Spinal cord (tissue), 10 donors: ENCODE measurements around the gene ZDHHC9. TPM values are rescaled to one million over a fixed set of nuclear protein-coding genes. Genes with fewer than 3 reads are reported as not detected.

Experiments used
- DNase-seq, 6 donors: peaks; one replicate each; pipeline versions ENCODE4 v3.0.0 to v3.0.0-alpha.2; 2013 to 2015; ENCODE audit warnings: low spot score in 6 of 6, low read depth in 4 of 6
- H3K27ac ChIP-seq: one replicate; pipeline ENCODE4 v1.5.1; 2013; ENCODE audit warnings: low read depth, low read length, control low read depth
- H3K27me3 ChIP-seq: one replicate; pipeline ENCODE4 v1.6.1; 2013; ENCODE audit warnings: low read length; ENCODE audit not compliant: control insufficient read depth, insufficient read depth
- H3K36me3 ChIP-seq: one replicate; pipeline ENCODE4 v1.6.1; 2013; ENCODE audit warnings: low read length; ENCODE audit not compliant: control insufficient read depth, insufficient read depth
- H3K4me1 ChIP-seq: one replicate; pipeline ENCODE4 v1.6.1; 2013; ENCODE audit warnings: low read length; ENCODE audit not compliant: control insufficient read depth, insufficient read depth
- H3K4me3 ChIP-seq: one replicate; pipeline ENCODE4 v1.5.1; 2013; ENCODE audit warnings: low read depth, low read length, control low read depth
- H3K9me3 ChIP-seq: one replicate; pipeline ENCODE4 v1.6.1; 2013; ENCODE audit warnings: low read length; ENCODE audit not compliant: control insufficient read depth, insufficient read depth
- WGBS: methylation state at CpG from one replicate; pipeline ENCODE4 v1.1.5; 2013; ENCODE audit warnings: missing lambda C conversion rate; ENCODE audit not compliant: insufficient coverage; 5-methylcytosine and 5-hydroxymethylcytosine counted together
- polyA plus RNA-seq, 2 donors: library from polyadenylated mRNA; unstranded; fragments of 120-200 nt; gene quantifications; one replicate each; pipeline ENCODE4 v1.2.1, GENCODE V29; 2013; ENCODE audit not compliant: insufficient read length in 2 of 2
- total RNA-seq, 2 donors: library from RNA; depleted of rRNA in 1 of 2; stranded (reverse); fragments of 120-200 nt in 1 of 2; fragments of >200 nt in 1 of 2; gene quantifications; one replicate each; pipeline versions ENCODE4 v1.2.3 to v1.2.4, GENCODE V29; 2013 to 2014
- donor health status: healthy.

The ZDHHC9 gene
- total and polyA plus RNA-seq, 4 donors: 36.4 to 96.7 (median 79.3) TPM

DNA sequence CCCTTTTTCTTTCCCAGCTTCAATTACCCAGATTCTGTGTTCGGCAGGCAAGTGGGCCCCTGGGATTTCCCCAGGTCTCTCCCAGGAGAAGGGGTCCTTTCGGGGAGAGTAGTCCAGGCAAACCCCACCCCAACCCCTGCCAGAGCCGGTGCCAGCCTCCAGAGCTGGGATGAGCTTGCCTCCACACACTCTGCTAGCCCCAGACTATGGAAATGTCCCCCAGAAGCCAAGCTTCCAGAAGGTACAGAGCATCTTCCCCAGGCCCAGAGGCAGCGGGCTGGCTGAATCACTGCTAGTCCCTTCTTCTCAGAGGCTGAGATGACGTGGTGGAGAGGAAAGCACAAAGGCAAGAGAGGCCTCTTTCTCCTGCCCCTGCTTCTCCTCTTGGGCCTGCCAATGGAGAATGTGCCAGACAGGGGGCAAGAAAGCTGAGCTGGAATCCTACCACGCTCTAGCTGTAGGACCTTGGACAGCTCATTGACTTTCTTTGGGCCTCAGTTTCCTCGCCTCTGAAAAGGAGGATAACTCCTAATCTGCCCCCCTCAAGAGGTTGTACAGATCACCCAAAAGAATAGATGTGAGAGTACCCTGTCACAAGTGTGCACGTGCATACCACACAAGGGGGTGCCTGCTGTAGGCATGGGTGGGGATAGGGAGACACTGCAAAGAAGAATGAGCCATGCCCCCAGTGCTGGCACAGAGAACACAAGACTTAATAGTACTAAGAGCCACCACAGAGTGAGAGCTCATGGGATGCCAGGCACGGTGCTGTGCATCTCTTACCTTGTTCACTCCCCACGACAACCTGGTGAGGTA is 61.8 kb downstream of the ZDHHC9 start:
- Histone ChIP-seq H3K9me3 (no peaks in the 10 kb centered on the region), H3K4me1 (peaks cover 28% of the 10 kb centered on the region), H3K36me3 (no peaks in the 10 kb centered on the region), H3K27ac (no peak overlapping the region), H3K27me3 (no peaks in the 10 kb centered on the region), H3K4me3 (no peak overlapping the region)
- no peak for DNase-seq
- 83% methylated on average over 7 of the region's 10 CpGs for WGBS

DNA sequence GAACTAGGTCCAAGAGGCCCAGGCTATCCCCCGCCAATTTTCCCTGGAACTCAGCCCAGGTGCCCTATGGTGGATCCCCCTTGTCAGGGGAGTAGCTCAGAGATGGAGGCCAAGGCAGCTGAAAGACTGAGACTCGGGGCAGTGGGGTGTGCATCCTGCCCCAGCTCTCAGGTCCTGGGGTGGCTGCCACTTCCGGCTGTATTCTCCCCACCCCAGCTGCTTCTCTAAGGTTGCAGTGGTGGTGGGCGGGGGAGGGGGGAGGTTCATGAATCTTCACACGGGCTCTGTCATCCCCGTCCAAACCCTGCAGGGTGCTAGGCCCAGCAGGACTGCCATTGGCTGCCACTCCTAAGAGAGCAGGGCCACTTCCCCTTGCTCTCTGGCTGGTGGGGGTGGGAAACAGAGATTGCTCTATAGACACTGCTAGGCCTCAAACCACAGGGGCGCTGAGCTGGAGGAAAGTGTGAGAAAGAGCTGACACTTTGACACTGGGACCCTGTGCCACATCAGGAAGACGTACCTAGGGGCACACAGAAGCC is 62.5 kb downstream of the ZDHHC9 start:
- DNase-seq: no peak
- H3K36me3 ChIP-seq: no peaks in the 10 kb centered on the region
- H3K4me3 ChIP-seq: no peak overlapping the region
- peaks cover 28% of the 10 kb centered on the region for H3K4me1 ChIP-seq
- no peaks in the 10 kb centered on the region for H3K9me3 ChIP-seq
- no peak overlapping the region for H3K27ac ChIP-seq
- 34% methylated on average over 5 of the region's 8 CpGs for WGBS
- H3K27me3 ChIP-seq: no peaks in the 10 kb centered on the region

DNA sequence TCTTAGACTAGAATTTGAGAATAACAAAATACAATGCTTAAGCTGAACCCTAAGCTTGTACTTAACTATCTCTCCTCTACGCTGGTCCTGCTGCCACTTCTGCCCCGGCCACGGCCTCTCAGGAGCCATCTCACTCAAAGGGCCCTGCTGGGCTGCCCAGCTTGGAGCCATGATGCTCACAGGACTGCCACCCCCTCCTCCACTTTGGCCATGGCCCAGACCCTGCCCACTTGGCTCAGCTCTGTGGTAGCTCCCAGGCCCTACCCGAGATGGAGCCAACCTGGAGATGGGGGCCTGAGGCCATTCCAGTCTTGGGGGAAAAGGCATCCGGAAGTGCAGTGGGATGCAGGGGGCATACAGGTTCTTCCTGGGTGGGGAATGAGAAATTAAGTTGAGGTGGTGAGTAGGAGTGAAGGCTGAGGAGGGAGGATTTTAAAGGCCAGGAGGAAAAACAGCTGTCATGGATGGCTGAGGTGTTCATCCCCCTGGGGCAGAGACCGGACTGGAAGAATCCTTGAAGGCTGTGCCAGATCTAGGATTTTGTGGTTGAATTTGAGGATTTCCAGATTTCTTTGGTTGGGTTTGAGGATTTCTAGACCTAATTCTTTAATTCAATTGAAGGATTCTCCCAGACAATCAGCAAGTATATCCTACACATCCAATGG is 63.1 kb downstream of the ZDHHC9 start:
- H3K4me3 ChIP-seq: no peak overlapping the region
- WGBS: 79% methylated on average over 5 of the region's 6 CpGs
- no peaks in the 10 kb centered on the region for H3K36me3 ChIP-seq
- H3K27ac ChIP-seq: no peak overlapping the region
- peaks cover 24% of the 10 kb centered on the region for H3K4me1 ChIP-seq
- no peak for DNase-seq
- H3K27me3 ChIP-seq: no peaks in the 10 kb centered on the region
- no peaks in the 10 kb centered on the region for H3K9me3 ChIP-seq

DNA sequence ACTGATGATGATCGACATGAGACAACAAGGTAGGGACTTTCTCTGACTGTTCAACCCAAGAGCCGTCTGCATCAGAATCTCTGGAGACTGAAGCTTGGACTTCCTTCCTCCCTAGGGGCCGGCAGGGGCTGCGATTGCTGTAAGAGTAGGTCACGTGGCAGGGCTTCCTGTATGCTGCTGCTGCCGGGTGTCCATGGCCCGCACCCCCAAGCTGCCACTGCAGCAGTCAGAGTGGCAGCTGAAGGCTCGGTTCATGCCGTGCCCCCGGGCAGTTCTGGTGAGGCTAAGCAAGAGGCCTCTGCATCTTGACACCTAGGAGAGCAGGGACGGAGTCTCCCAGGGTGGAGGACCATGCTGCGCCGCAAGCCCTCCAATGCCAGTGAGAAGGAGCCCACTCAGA is 63.9 kb downstream of the ZDHHC9 start, which contains the start of gene SASH3:
Gene SASH3, plus strand, starts transcription at position 203 of the 400 bp plus-strand sequence. Its CDS starts 149 bp downstream, at position 352.
- Histone ChIP-seq H3K36me3 (no peaks in the 10 kb centered on the region), H3K4me1 (peaks cover 20% of the 10 kb centered on the region), H3K27me3 (no peaks in the 10 kb centered on the region), H3K9me3 (no peaks in the 10 kb centered on the region), H3K27ac (no peak within 1 kb of the TSS), H3K4me3 (no peak within 1 kb of the TSS)
- WGBS: 94% methylated on average over 13 of the region's 13 CpGs
- no peak for DNase-seq

DNA sequence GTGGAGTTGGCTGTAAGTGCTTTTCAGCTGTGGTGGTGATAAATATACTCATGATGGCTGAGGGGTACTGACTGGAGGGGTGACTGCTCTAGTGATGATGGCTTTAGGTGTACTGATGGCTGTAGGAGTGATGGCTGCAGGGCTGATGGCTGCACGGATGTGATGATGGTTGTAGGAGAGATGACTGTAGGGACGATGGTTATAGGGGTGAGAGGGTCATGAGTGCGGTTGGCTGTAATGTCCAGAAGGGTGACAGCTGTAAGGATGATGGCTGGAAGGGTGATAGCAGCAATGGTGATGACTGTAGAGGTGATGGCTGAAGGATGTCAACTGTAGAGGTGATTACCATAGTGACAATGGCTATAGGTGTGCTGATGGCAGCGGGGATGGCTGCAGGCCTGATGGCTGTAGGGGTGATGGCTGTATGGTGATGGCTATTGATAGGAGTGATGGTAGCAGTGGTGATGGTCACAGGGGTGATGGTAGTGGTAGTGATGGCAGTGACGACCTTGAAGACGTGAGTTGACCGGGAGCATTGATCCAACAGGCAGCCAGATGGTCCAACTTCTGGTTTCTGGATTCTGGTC is 64.5 kb downstream of the ZDHHC9 start:
- Histone ChIP-seq H3K4me3 (no peak overlapping the region), H3K4me1 (peaks cover 20% of the 10 kb centered on the region), H3K27me3 (no peaks in the 10 kb centered on the region), H3K27ac (no peak overlapping the region), H3K36me3 (no peaks in the 10 kb centered on the region), H3K9me3 (no peaks in the 10 kb centered on the region)
- WGBS: 82% methylated on average over 7 of the region's 7 CpGs
- no peak for DNase-seq

DNA sequence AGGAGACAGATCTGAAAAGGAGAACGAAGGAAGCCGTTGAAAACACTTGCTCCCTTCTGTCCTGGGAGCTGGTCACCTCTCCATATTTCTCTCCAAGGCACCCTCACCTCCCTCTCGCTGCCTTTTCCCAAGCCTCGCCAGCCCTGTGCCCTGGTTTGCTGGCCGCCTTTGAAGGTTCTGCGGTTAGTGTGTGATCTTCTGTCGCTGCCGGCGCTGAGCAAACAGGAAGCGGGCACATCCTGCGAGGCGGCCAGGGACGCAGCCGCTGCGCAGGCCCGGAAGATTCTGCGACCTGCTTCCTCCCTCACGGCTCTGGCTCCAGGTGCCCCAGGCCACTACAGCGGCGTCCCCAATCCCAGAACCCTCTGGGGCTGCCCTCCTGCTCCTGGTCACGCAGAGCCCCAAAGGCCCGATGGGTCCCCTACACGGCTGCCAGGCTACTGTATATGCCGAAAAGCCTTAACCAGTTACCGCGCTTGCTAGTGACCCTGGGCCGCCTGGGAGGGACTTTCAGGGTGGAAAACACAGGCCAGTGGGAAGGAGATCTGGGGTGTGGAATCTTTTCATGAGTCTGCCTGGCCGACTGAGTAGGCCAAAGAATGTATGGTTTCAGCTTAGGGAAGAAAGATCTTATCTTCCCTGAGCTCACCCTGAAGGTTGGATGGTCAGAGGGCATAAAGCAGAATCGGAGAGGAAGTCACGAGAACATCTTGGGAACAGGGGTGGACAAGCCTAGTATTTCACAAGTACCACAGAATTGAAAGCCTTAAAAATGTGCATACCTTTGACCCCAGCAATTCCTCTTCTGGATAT is 66.3 kb downstream of the ZDHHC9 start:
- H3K4me3 ChIP-seq: no peak overlapping the region
- 56% methylated on average over 27 of the region's 30 CpGs for WGBS
- peaks cover 20% of the 10 kb centered on the region for H3K4me1 ChIP-seq
- no peak overlapping the region for H3K27ac ChIP-seq
- DNase-seq: peak in 1 of 6 donors; percentile 7
- H3K36me3 ChIP-seq: no peaks in the 10 kb centered on the region
- H3K27me3 ChIP-seq: no peaks in the 10 kb centered on the region
- no peaks in the 10 kb centered on the region for H3K9me3 ChIP-seq

DNA sequence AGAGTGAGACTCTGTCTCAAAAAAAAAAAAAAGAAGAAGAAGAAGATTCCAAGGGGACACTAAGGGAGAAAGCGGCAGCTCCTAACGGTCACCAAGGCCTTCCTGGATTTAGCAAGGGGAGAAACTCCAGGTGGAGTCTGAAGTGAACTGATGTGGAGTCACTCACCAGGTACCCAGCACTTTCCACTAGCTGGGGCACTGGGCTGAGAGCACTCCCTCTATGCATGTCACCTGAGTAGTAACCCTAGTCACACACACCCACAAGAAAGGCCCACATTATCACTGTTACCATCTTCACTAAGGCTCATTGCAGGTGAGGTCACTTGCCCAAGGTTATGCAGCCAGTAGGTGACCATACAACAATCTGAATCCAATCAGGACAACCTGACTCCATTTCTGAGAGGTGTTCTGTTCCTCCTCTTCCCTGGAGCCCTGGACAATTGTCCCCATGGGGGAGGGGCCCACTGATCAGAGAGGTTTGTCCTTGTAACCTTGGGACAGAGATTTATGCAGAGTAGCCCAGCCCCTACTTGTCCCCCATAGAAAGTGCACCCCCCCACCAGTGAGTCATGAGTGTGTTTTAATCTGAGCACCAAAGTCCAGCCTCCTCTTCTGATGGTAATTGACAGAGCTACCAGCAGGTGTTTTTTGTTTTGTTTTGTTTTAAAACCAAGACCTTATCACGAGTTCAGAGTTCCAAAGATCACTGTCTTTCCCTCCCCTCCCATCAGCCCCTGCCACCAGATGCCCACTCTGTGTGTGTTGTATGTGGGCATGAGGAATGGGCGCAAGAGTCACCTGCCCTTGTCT is 69.8 kb downstream of the ZDHHC9 start:
- H3K4me1 ChIP-seq: peaks cover 7% of the 10 kb centered on the region
- no peak overlapping the region for H3K4me3 ChIP-seq
- H3K27ac ChIP-seq: no peak overlapping the region
- H3K9me3 ChIP-seq: no peaks in the 10 kb centered on the region
- DNase-seq: no peak
- no peaks in the 10 kb centered on the region for H3K36me3 ChIP-seq
- whole genome bisulfite sequencing: 75% methylated on average over 2 of the region's 4 CpGs
- no peaks in the 10 kb centered on the region for H3K27me3 ChIP-seq

DNA sequence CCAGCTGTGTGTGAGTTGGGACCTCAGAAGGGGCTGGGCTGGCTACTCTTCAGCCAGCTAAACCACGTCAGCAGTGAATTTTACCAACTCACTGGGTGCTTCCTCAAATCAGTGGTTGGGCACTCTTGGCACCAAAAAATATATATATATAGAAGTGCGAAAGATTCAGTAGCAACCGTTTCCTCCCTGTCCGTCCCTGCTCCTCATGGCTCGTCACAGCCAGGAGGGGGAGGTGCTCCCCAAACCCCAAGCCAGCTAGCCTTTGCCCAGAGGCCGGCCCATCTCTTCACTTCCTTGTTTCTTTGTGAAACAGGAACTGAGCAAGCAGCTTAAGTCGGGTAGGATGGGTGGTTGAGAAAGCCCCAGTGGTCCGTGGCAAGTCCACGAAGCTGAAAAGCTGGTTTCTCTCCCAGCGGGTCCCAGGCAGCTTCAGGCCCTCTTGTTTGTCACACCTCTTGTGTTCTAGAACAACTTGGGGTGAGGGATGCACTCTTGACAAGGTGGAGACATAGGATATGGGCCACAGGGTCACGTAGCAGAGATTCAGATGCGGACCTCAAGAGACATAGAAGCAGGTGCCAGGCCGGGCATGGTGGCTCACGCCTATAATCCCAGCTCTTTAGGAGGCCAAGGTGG is 70.8 kb downstream of the ZDHHC9 start:
- H3K36me3 ChIP-seq: no peaks in the 10 kb centered on the region
- DNase-seq: no peak
- H3K27me3 ChIP-seq: no peaks in the 10 kb centered on the region
- no peaks in the 10 kb centered on the region for H3K9me3 ChIP-seq
- peaks cover 7% of the 10 kb centered on the region for H3K4me1 ChIP-seq
- no peak overlapping the region for H3K4me3 ChIP-seq
- 75% methylated on average over 8 of the region's 14 CpGs for WGBS
- no peak overlapping the region for H3K27ac ChIP-seq
